Activated effector memory CD4-positive, alpha-beta T cell treated with Interleukin-2 at 50 U/mL for 16 hours (primary cell): Measurements from ENCODE around the gene SIRT7.

Experiments used
- DNase-seq: peaks from one replicate; pipeline ENCODE4 v3.0.0-alpha.2; 2020

Gene SIRT7

GRCh38 chr17:81917565-81918332, at the start of gene SIRT7:
Gene SIRT7, minus strand, starts transcription at chr17:81918176. Its CDS starts 45 bp downstream, at chr17:81918131.
- peak; percentile 75 for DNase-seq

- no peak for DNase-seq
These were observed 49.2 kb upstream of the SIRT7 start for GRCh38 chr17:81967244-81967532.

- no peak for DNase-seq
These were observed 48.6 kb upstream of the SIRT7 start for GRCh38 chr17:81966343-81967243.

GRCh38 chr17:81964081-81964849, 46.3 kb upstream of the SIRT7 start:
- DNase-seq: no peak

GRCh38 chr17:81962499-81963441, 44.8 kb upstream of the SIRT7 start:
- DNase-seq: no peak

GRCh38 chr17:81961521-81962498, 43.8 kb upstream of the SIRT7 start:
- DNase-seq: no peak

- no peak for DNase-seq
These were observed 43.1 kb upstream of the SIRT7 start, which contains the start of gene NOTUM for GRCh38 chr17:81961087-81961511. Gene NOTUM, minus strand, starts transcription at chr17:81961187. Its CDS starts 278 bp downstream, at chr17:81960909.

GRCh38 chr17:81960130-81960958, 42.4 kb upstream of the SIRT7 start:
- DNase-seq: no peak

- peak; percentile 74 for DNase-seq
These were observed 41.6 kb upstream of the SIRT7 start for GRCh38 chr17:81959362-81960129.

GRCh38 chr17:81958633-81959342, 40.8 kb upstream of the SIRT7 start:
- DNase-seq: no peak

- DNase-seq: no peak
These were observed 39.9 kb upstream of the SIRT7 start for GRCh38 chr17:81957691-81958432.

- DNase-seq: no peak
These were observed 38.9 kb upstream of the SIRT7 start for GRCh38 chr17:81956607-81957589.

- DNase-seq: no peak
These were observed 38.0 kb upstream of the SIRT7 start for GRCh38 chr17:81955756-81956544.

- DNase-seq: no peak
These were observed 37.2 kb upstream of the SIRT7 start for GRCh38 chr17:81955058-81955681.
